HuH-7 (cell line): ENCODE measurements around the gene SNED1.

Experiments used
- DNase-seq: peaks from one replicate; pipeline ENCODE4 v3.0.0; 2011; ENCODE audit warnings: low spot score

Gene SNED1

GRCh38 chr2:241109210-241110088 lies 111.0 kb downstream of the SNED1 start:
- no peak for DNase-seq

GRCh38 chr2:241110089-241110606 lies 111.7 kb downstream of the SNED1 start:
- DNase-seq = no peak

DNA sequence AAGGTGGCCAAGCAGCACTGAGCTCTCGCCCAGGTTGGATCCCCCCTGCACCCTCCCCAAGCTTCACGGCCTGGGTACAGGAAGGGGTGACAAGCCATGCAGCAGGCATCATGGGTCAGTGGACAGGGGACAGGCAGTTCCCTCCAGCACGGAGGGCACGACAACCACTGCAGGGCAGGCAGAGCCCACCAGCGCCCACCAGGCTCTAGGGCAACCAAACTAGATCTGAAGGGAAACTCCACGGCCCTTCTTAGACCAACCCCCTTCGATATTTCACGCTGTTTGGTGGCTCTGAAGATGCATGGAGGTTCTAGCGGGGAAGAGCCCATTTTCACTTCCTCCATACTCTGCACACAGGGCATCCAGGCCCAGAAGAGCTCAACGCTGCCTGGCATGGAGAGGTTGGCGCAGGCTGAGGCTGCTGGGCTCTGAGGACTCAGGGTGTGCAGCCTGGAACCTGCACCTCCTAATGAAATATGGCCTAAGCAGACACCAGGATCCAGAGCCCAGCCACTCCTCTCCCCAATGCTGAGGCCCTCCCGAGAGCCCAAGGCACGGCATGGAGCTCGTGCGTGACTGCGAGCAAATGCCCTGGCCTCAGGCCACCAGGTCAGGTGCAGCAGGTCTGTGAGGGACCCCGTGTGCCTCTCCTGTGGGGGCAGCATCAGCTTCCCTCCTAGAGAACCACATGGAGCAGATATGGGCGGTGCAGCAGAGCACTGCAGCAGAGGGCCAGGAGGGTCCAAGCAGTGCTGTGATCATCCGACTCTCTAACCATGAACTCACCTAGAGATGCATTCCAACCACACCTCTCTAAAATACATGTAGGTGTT lies 112.4 kb downstream of the SNED1 start:
- no peak for DNase-seq

DNA sequence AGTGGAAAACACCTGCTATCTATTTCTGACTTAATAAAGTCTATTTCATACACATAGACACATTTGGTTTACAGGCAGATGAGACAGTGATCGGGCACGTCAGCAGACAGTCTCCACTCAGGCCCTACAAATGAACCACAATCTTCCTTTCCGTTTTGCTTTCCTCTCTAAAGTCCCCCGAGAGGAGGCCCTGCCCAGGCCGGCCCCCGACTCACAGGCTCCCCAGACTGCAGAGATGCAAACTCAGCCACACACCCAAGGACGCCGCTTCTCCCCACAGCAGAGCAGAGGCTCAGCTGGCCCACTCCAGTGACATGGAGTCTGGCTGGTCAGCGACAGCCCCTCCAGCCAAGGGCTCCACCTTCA lies 113.0 kb downstream of the SNED1 start:
- no peak for DNase-seq

GRCh38 chr2:241112046-241112445 lies 113.6 kb downstream of the SNED1 start:
- no peak for DNase-seq

- DNase-seq = no peak
These were observed 114.2 kb downstream of the SNED1 start for GRCh38 chr2:241112592-241112991.

DNA sequence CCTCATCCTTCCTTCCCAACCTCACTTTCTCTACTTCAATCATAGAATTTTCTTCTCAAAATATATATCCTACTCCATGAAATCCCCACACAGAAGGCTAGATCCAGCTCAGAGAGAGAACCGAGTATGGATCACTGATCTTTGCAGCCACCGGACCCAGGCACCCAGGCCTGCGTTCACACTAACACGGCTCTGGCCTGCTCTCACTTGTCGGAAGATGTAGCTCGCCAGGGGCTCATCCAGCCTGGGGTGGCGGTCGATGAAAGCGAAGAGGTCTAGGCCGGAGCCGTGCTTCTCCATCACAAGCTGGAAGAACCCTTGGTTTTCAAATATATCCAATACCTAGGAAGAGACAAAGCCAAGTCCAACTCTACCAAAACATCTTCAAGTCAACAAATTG lies 116.4 kb downstream of the SNED1 start:
- DNase-seq = no peak

DNA sequence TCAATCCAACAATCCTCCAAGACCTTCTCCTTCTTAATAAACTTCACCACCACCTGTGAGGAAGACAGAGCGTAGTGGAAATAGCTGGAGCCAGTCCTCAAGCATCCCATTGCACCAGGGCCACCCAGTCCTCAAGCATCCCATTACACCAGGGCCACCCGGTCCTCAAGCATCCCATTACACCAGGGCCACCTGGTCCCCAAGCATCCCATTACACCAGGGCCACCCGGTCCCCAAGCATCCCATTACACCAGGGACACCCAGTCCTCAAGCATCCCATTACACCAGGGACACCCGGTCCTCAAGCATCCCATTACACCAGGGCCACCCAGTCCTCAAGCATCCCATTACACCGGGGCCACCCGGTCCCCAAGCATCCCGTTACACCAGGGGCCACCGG lies 116.9 kb downstream of the SNED1 start:
- DNase-seq = no peak

DNA sequence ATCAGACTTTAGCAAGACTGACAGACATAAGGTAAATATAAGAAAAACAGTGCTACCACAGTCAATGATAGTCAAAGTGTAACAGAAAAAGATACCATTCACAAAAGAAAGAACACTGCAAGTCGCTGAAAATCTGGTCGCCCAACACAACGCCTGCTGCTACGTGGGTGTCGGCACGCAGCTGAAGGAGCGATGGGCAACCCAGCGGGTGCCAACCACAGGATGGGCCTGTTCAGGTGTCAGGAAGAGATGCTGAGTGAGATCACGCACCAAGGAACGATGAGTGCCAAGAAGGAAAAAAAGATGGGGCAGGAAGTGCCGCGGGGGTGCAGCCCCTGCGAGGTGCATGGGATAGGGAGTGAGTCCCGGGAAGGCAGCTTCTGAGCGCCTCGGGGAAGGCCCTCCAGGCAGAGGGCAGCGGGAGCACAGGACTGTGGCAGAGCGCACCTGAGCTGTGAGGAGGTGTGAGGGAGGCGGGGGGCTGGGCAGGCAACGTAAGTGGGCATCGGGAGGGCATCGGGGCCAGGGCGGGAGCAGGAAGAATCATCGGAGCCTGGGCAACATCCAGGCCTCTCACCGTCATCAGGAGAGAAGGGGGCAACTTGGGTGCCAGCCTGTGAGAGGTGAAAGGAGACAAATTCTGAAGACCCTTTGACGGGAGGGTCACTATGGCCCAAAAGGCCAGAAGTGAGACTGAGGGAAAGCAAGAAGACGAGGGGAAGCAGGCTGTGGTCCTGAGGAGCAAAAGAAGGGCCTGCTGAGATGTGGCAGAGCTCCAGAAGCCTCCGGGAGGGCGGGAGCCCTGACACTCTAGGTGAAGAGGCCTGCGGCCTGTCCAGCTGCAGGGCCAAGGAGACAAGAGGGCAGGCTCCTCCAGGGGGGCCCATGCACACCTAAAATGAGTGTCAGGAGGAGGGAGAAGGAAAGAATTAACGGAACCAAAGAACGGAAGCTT lies 118.5 kb downstream of the SNED1 start:
- no peak for DNase-seq

DNA sequence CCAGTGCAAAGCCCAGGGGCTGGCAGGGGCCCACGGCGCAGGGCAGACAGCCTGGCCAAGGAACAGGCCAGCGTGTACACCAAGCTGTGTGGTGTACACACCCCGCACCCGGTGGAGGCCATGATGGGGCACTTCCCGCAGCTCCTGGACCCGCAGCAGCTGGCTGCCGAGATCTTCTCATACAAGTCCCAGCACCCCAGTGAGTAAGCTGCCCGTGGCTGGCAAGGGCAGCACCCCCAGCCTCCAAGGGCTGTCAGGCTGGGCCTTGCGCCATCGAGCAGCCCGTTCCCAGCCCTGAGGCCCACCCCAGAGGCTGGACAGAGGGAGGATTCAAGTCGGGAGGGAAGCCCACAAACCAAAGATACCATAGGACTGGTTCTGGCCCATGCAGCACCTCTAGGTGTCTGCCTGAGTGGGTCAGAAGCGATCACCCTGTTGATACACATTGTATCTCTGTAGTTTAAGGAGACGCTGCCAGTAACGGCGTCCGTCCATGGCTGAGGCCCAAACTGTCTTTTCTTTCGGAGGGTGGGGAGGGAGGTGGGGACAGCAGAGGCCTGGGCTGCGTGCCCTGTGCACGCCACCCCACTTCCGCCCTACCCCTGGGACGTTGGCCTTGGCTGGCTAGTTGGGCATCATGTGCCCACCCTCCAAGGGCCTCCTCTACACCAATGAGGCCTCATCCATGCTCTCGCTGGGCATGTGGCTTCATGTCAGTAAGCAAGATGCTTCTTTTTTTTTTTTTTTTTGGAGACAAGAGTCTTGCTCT lies 120.5 kb downstream of the SNED1 start:
- no peak for DNase-seq

DNA sequence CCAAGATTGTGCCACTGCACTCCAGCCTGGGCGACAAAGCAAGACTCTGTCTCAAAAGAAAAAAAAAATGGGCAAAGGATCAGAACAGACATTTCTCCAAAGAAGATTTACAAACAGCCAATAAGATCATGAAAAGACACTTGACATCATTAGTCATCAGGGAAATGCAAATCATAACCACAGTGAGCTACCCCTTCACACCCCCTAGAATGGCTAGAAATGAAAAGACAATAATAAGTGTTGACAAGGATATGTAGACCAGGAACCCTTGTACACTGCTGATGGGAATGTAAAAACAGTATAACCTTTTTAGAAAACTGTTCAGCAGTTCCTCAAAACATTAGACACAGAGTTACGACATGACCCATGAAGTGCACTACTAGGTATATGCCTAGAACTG lies 122.0 kb downstream of the SNED1 start:
- DNase-seq = no peak

GRCh38 chr2:241121008-241121407 lies 122.6 kb downstream of the SNED1 start:
- DNase-seq = no peak

- no peak for DNase-seq
These were observed 124.1 kb downstream of the SNED1 start for GRCh38 chr2:241122376-241123002.

DNA sequence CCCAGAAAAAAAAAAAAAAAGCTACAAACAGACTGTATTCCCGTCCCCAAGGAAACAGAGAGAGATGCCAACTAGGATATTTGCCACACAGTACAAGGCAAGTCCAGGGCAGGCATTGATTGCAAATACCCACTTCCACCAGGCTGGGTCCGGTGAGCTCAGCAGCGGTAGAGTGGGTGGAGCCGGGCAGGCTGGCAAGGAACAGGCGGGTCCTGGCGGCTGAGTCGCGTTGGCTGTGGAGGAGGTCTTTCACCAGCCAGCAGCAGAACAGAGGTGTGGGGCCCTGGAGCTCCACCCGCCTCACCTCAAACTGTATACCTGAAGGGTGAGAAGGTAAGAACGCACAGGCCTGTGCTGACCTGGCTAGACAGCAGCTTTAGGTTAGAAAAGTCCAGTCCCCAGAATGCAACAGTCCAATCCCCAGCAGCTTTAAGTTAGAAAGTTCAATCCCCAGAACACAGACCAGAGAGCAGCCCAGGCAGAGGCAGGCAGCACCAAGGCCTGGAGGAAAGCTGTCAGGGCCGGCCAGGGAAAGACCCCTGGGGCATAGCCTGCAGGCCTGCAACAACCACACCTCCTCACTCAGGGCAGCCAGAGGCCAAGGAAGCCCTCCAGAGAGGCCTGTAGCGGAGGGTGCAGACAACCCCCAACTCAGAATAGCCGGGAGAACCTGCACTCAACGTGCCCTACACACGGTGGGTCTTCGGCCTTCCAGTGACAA lies 125.6 kb downstream of the SNED1 start:
- DNase-seq = no peak

- DNase-seq = no peak
These were observed 127.2 kb downstream of the SNED1 start for GRCh38 chr2:241125626-241126025.

DNA sequence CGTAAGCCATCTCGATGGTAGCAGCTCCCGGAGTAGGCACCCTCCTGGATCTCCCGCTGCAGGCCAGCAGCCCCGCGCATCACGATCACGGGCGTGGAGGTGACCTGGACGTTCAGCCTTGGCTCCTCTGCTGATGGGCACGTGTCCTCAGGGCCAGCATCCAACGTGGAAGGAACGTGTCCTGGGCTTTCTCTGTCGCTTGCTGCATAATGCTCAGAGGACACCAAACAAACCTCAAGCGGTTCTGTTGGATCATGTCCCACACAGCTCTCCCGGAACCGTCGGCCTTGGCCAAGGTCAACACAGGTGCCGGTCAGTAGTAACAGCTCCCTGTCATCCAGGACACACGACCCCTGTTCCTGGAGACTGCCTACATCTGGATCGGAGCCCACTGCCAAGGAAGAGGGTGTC lies 127.8 kb downstream of the SNED1 start:
- no peak for DNase-seq

GRCh38 chr2:241126771-241127202 lies 128.4 kb downstream of the SNED1 start:
- no peak for DNase-seq

- no peak for DNase-seq
These were observed 129.8 kb downstream of the SNED1 start for GRCh38 chr2:241128266-241128665.

- no peak for DNase-seq
These were observed 130.9 kb downstream of the SNED1 start for GRCh38 chr2:241129086-241129871.
